ENCODE data around the gene PROX1.

The PROX1 gene

GRCh38 chr1:214027498-214027897 lies 39.7 kb downstream of the PROX1 start:
- no peak for DNase-seq

- DNase-seq: no peak
These were observed 40.3 kb downstream of the PROX1 start for GRCh38 chr1:214028095-214028494.

DNA sequence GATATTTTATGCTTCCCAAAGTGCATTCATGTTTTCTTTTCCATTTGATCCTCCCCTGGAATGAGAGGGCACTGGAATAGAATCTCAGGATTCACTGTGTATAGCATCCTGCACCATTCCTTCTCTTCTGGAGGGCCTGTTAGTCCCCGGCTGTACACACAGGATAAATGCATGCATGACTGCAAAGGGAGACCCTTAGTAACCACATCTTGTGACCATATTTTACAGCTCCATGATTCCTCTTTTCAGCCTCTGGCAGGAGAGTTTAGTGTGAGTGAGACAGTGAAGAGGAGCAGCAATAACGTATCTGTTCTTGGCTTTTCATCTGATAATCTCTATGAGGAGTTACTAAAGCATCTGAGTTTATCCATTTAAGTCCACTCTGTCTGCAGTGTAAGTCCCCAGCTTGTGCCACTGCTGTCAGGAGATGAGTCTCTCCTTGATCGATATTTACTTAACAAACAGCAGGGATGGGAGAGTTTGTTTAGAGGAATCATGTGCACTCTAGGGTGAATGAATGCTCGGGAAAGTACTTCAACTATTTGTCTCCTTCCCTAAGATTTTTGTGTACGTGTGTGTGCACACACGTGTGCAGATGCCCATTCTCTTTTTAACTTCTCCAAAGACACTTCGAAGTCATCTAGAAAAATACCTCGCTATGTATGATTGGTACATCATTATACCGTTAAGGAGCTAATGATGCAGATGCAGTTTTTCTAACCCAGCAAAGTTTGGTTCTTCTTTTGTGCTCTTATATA lies 41.1 kb downstream of the PROX1 start:
- no peak for DNase-seq

DNA sequence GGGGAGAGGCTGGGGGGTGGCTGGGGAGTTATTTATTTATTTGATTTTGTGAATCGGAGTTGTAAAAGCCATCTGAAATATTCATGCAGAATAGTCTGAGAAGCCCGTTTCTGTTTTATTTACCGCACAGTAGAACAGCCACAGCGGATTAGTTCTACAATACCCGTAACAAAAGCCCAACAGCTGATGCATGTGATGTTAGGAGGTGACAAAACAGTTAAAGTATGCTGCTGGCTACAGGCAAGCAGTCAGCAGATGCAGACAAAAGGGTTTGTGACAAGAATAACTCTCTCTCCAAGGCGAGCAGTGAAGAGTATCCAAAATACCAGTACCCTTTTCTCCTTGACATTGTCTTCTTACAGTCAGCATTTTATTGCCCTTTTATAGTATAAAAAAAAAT lies 42.0 kb downstream of the PROX1 start:
- no peak for DNase-seq

- no peak for DNase-seq
These were observed 43.5 kb downstream of the PROX1 start for GRCh38 chr1:214031267-214031650.

- DNase-seq: no peak
These were observed 49.7 kb downstream of the PROX1 start for GRCh38 chr1:214037468-214037867.

DNA sequence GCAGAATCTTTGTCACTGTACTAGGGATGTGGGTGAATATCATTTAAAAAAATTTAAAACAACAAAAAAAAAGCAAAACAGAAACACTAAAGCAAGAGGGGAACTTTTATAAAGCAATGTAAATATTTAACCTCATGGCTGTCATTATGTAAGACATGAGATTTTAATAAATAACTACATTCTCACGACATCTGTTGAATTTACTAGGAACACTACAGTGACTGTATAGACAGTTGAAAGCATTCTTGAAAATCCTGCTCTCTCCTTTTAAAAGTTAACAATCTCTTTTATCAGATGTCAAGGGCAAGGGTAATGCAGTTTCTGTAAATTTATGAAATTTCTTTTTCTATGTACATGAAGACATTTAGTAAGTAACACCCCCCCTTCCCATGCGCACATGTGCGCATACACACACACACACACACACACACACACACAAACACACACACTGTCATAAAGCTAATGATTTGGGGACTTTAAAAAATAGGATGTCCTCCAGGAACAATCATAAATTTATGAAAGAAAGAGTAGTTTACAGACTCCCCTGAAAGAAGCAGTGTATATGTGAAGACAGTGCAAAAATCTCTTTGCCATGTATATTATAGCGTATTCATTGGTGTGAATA lies 51.7 kb downstream of the PROX1 start:
- no peak for DNase-seq

DNA sequence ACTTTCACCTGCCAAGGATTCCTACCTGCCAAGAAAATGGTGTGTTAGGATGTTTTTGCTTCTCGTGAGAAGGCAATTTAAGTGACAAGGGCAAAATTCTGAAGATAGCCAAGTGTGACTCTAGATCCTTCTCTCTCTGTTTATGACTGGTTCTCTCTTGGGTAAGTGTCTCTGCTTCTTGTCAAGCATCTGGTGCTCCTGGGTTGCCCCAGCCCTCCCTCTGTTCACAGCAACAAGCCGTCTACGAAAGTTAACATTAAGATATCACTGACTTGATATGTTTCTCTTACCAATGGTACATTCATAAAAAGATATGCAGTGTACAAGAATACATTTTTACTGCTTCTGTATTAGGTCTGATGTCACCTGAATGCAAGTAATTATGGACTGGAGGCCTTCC lies 55.4 kb downstream of the PROX1 start:
- no peak for DNase-seq

- no peak for DNase-seq
These were observed 56.9 kb downstream of the PROX1 start for GRCh38 chr1:214044438-214045214.

DNA sequence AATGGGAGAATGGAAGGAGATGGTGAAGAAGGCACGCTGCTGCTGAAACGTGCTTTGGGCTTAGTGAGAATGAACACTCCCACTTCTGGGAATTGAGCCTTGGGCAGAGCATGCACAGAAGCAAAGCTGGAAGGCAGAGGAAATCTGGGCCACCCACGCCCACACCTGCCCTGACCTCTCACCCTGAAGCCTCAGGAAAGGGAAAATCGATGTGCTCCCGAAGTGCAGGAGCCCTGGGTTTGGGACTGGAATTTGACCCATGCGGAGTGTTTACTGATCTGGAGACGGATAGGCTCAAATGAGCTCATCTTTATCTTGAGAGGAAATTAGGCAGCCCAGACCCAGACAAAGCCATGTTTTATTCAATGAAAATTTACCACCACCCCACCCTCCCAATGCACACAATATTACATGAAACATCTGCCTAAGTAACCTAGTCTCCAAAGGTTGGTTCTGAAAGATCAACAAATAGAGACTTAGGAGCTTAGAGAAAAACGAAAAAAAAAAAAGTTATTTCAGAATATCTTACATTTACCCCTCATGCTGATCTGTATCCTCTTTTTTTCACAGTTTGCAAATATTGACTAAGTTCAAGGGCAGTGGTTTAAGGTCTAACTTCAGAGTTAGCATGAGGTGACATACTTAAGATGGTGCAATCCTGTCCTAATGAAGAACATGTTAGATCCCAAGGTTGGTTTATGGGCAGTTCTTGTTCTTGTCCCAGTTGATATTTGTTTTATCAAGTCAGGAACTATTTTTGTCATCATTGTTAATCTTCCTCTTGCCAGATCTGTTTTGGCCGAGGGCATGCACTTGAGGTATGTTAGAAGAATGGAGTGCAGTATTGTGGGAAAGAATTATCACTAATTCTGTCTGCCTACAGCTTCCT lies 63.0 kb downstream of the PROX1 start:
- DNase-seq: no peak

DNA sequence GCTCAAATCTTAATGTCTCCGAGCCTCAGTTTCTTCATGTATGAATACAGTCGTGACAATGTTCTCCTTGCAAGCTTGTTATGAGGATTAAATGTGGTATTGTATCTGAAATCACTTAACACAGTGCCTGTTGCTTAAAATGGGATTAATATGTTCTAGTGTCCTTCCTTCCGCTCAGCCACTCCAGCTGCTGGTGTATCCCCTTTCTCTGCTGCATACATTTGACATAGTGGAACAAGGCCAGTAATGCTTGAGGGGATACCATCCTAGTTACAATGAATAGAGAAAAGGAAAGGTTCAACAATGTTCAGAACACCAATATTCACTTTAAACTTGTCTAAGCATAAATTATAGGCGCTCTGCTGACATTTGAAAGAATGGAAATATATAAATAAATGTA lies 64.0 kb downstream of the PROX1 start:
- no peak for DNase-seq

- DNase-seq: no peak
These were observed 70.3 kb downstream of the PROX1 start for GRCh38 chr1:214058076-214058475.

GRCh38 chr1:214066190-214066589 lies 78.4 kb downstream of the PROX1 start:
- no peak for DNase-seq

- no peak for DNase-seq
These were observed 79.2 kb downstream of the PROX1 start for GRCh38 chr1:214066936-214067335.

- no peak for DNase-seq
These were observed 79.6 kb downstream of the PROX1 start for GRCh38 chr1:214067397-214067796.

GRCh38 chr1:214067853-214068703 lies 80.3 kb downstream of the PROX1 start:
- DNase-seq: no peak

DNA sequence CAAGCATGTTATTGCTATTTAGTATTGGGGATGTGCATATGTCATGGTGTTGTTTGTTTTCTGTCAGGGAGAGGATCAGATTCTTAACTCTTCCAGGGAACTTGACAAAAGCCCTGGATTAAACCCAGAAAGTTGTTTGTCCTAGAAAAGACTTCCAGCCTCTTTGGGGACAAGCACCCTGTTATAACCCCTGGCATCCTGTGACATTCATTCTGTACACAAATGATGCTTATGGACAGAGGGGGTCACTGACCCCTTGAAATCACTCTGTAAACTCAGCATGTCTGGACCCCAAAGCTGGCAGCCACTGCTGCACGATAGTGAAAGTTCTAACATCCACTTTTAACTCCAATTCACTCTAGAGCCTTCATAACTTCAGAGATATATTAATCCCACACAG lies 81.2 kb downstream of the PROX1 start:
- no peak for DNase-seq

GRCh38 chr1:214071469-214071868 lies 83.7 kb downstream of the PROX1 start:
- DNase-seq: no peak

- DNase-seq: no peak
These were observed 84.8 kb downstream of the PROX1 start for GRCh38 chr1:214072426-214073157.

DNA sequence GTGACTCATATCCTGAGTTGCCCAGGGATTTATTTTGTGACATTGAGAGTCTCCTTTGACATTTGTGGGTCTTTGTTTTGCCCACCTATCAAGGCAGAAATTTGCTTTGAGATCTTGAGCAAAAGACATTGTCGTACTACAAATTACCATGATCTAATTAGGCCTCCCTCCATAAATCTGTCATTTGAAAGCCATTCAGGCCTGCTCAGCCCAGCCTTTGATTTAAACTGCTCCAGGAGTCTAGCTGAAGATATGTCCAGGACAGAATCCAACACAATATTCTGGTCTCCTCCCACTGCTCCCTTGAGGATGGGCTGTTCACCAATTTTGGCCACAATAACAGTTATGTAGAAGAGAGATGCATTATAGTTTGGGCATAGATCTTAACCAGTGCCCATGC lies 86.7 kb downstream of the PROX1 start:
- no peak for DNase-seq

GRCh38 chr1:214075305-214075998 lies 87.7 kb downstream of the PROX1 start:
- DNase-seq: no peak
